HepG2 (cell line): Measurements from ENCODE around the gene PLD2. TPM values are rescaled to one million over a fixed set of nuclear protein-coding genes. Genes with fewer than 3 reads are reported as not detected.

Experiments used
- ADNP ChIP-seq: sonication (generic); formaldehyde crosslinking; IDR thresholded peaks from 2 replicates; pipeline ENCODE4 v1.4.0; 2020; ENCODE audit warnings: missing genetic modification reagents
- AGO2 ChIP-seq: fragments of 200-400 bp; formaldehyde crosslinking; optimal IDR thresholded peaks from 2 replicates; pipeline ENCODE3; 2017; ENCODE audit warnings: mild to moderate bottlenecking, low read depth, low read length, moderate library complexity
- ETV5 ChIP-seq: IDR thresholded peaks from 2 replicates; pipeline ENCODE4 v1.6.1; 2018; ENCODE audit warnings: missing biosample characterization, missing genetic modification reagents, inconsistent platforms, borderline replicate concordance
- IKZF4 ChIP-seq: sonication (generic); formaldehyde crosslinking; IDR thresholded peaks from 2 replicates; pipeline ENCODE4 v1.5.1; 2020; ENCODE audit warnings: borderline replicate concordance, mild to moderate bottlenecking, low read depth, missing genetic modification reagents; ENCODE audit errors: not compliant biosample characterization
- KDM2A ChIP-seq: sonication (generic); formaldehyde crosslinking; IDR thresholded peaks from 2 replicates; pipeline ENCODE4 v1.4.0; 2020; ENCODE audit warnings: low read depth, missing genetic modification reagents, borderline replicate concordance
- NONO ChIP-seq, 2 experiments: fragments of 450-650 bp in 1 of 2; sonication (generic) in 1 of 2; formaldehyde crosslinking in 1 of 2; IDR thresholded peaks in 1 of 2; conservative IDR thresholded peaks in 1 of 2; 2 replicates each; pipeline versions ENCODE4 v1.6.1 to v1.8.0; 2017 to 2022; ENCODE audit warnings: mild to moderate bottlenecking in 1 of 2, missing genetic modification reagents in 1 of 2, moderate library complexity in 1 of 2
- PCBP2 ChIP-seq: fragments of 200-400 bp; formaldehyde crosslinking; optimal IDR thresholded peaks from 2 replicates; pipeline ENCODE3; 2018; ENCODE audit warnings: low read length, low read depth; ENCODE audit not compliant: poor library complexity, severe bottlenecking
- SNRNP70 ChIP-seq: fragments of 200-400 bp; formaldehyde crosslinking; IDR thresholded peaks from 2 replicates; pipeline ENCODE4 v1.6.1; 2017; ENCODE audit warnings: mild to moderate bottlenecking, low read depth, low read length, moderate library complexity
- YY1 ChIP-seq: IDR thresholded peaks from 2 replicates; pipeline ENCODE4 v1.6.1; 2011; ENCODE audit warnings: low read length, low read depth, moderate library complexity, mild to moderate bottlenecking; ENCODE audit not compliant: insufficient read depth, insufficient replicate concordance
- ZFY ChIP-seq: sonication (generic); formaldehyde crosslinking; IDR thresholded peaks from 2 replicates; pipeline ENCODE4 v1.4.0; 2020; ENCODE audit warnings: missing genetic modification reagents
- ZNF501 ChIP-seq: sonication (generic); formaldehyde crosslinking; IDR thresholded peaks from 2 replicates; pipeline ENCODE4 v1.5.1; 2020; ENCODE audit warnings: mild to moderate bottlenecking, moderate library complexity, missing genetic modification reagents
- ZNF546 ChIP-seq: sonication (generic); formaldehyde crosslinking; conservative IDR thresholded peaks from 2 replicates; pipeline ENCODE4 v1.8.1; 2023; ENCODE audit warnings: mild to moderate bottlenecking, missing genetic modification reagents
- ZNF547 ChIP-seq: sonication (generic); formaldehyde crosslinking; IDR thresholded peaks from 2 replicates; pipeline ENCODE4 v1.5.1; 2020; ENCODE audit warnings: mild to moderate bottlenecking, missing genetic modification reagents
- ZNF615 ChIP-seq: sonication (generic); formaldehyde crosslinking; IDR thresholded peaks from 2 replicates; pipeline ENCODE4 v1.5.0; 2020; ENCODE audit warnings: mild to moderate bottlenecking, missing genetic modification reagents, borderline replicate concordance
- ZNF652 ChIP-seq: IDR thresholded peaks from 2 replicates; pipeline ENCODE4 v1.6.1; 2016; ENCODE audit warnings: low read depth, borderline replicate concordance
- ZNF788 ChIP-seq: sonication (generic); formaldehyde crosslinking; IDR thresholded peaks from 2 replicates; pipeline ENCODE4 v1.5.0; 2020; ENCODE audit warnings: mild to moderate bottlenecking, missing genetic modification reagents, borderline replicate concordance
- polyA plus RNA-seq, 8 experiments: library from polyadenylated mRNA; depleted of rRNA in 3 of 8; stranded (reverse) in 7 of 8; unstranded in 1 of 8; fragments of >200 nt; fragmentation: Illumina TruSeq in 4 of 8; extraction: Trizol in 4 of 8; gene quantifications; 2 replicates each; pipeline versions ENCODE4 v1.2.1 to v1.2.3, GENCODE V29; 2011 to 2016; ENCODE audit warnings: low read depth in 4 of 8, missing spikeins in 1 of 8, mixed read lengths in 1 of 8; ENCODE audit not compliant: insufficient read depth in 1 of 8
- total RNA-seq, 5 experiments: library from RNA; depleted of rRNA; stranded (reverse); fragments of >200 nt; fragmentation: Illumina TruSeq; extraction: Trizol; gene quantifications; 2 replicates each; pipeline ENCODE4 v1.2.3, GENCODE V29; 2016; ENCODE audit warnings: low read depth in 1 of 5
- TF ChIP-seq, protein P1 (sequence below): sonication (generic); formaldehyde crosslinking; IDR thresholded peaks from 2 replicates; pipeline ENCODE4 v1.4.0; 2020; ENCODE audit warnings: mild to moderate bottlenecking, missing genetic modification reagents
- TF ChIP-seq, protein P2 (sequence below): sonication (generic); formaldehyde crosslinking; IDR thresholded peaks from 2 replicates; pipeline ENCODE4 v1.4.0; 2020; ENCODE audit warnings: missing genetic modification reagents
- TF ChIP-seq, protein P3 (sequence below): sonication (generic); formaldehyde crosslinking; IDR thresholded peaks from 2 replicates; pipeline ENCODE4 v1.4.0; 2020; ENCODE audit warnings: missing genetic modification reagents
- TF ChIP-seq, protein P4 (sequence below): sonication (generic); formaldehyde crosslinking; IDR thresholded peaks from 2 replicates; pipeline ENCODE4 v1.5.0; 2020; ENCODE audit warnings: mild to moderate bottlenecking, missing genetic modification reagents
- TF ChIP-seq, protein P5 (sequence below), 2 experiments: sonication (generic) in 1 of 2; formaldehyde crosslinking in 1 of 2; IDR thresholded peaks; 2 replicates each; pipeline versions ENCODE4 v1.4.0 to v1.6.1; 2018 to 2020; ENCODE audit warnings: missing genetic modification reagents in 2 of 2, borderline replicate concordance in 1 of 2, low read depth in 1 of 2, mild to moderate bottlenecking in 1 of 2, missing biosample characterization in 1 of 2

Gene PLD2
- total and polyA plus RNA-seq, 2 of the 13 experiments (the other 11 are each of a cell fraction or from before 2014, with no cell fraction given): 13.4 to 29.7 TPM

DNA sequence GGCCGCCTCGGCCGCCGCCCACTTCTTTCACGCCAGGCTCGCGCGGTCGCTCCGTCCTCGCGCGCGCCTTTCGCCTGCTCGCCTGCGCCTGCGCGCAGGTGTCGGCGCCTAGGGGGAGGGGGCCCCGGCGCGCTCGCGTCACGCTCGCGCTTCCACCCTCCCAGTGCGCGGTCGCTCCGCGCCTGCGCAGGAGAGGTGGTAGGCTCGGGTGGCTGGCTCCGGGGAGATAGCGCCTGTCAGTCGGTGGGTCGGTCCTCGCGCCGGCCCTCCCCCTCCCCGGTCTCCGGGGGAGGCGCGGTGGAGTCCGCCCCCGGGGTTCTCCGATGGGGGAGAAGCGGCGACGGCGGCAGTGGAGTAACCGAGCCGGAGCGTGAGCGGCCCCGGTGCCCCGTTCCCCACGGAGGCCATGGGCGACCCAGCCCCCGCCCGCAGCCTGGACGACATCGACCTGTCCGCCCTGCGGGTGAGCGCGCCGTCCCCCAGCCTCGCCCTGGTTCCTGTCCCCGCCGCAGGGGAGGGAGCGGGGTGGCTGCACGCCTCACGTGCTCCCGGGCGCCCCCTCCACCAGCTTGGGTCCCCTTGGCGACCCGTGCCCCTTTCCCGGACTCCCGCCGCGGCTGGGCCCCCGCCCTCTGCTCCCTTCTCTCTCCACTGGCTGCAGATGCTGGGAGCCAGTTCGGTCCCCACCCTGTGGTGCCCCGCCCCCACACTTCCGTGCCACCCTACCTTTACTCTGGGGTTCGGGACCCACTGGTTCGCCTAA lies 26.4 kb downstream of the PLD2 start, which contains the start of gene MINK1 (continued):
- TF ChIP-seq, protein P1, sequence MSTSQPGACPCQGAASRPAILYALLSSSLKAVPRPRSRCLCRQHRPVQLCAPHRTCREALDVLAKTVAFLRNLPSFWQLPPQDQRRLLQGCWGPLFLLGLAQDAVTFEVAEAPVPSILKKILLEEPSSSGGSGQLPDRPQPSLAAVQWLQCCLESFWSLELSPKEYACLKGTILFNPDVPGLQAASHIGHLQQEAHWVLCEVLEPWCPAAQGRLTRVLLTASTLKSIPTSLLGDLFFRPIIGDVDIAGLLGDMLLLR (CRISPR knock-in tag): peak; percentile 54; the same call in 1 of the 2 replicates
- TF ChIP-seq IKZF4 (CRISPR knock-in tag): peak; percentile 58
- no peak for TF ChIP-seq ZNF501
- TF ChIP-seq ZNF546 (CRISPR knock-in tag): peak; percentile 64; the same call in 1 of the 2 replicates
- TF ChIP-seq KDM2A (CRISPR knock-in tag): peak; percentile 63; the same call in 1 of the 2 replicates
- TF ChIP-seq ZNF652 (CRISPR knock-in tag): no peak
- TF ChIP-seq, protein P2, sequence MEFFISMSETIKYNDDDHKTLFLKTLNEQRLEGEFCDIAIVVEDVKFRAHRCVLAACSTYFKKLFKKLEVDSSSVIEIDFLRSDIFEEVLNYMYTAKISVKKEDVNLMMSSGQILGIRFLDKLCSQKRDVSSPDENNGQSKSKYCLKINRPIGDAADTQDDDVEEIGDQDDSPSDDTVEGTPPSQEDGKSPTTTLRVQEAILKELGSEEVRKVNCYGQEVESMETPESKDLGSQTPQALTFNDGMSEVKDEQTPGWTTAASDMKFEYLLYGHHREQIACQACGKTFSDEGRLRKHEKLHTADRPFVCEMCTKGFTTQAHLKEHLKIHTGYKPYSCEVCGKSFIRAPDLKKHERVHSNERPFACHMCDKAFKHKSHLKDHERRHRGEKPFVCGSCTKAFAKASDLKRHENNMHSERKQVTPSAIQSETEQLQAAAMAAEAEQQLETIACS: peak; percentile 88
- TF ChIP-seq YY1: peak; percentile 43
- no peak for TF ChIP-seq ZNF615 (CRISPR knock-in tag)
- TF ChIP-seq ZFY (CRISPR knock-in tag): peak; percentile 52
- TF ChIP-seq, protein P3, sequence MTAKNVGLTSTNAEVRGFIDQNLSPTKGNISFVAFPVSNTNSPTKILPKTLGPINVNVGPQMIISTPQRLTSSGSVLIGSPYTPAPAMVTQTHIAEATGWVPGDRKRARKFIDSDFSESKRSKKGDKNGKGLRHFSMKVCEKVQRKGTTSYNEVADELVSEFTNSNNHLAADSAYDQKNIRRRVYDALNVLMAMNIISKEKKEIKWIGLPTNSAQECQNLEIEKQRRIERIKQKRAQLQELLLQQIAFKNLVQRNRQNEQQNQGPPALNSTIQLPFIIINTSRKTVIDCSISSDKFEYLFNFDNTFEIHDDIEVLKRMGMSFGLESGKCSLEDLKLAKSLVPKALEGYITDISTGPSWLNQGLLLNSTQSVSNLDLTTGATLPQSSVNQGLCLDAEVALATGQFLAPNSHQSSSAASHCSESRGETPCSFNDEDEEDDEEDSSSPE (CRISPR knock-in tag): peak; percentile 44; the same call in 1 of the 2 replicates
- TF ChIP-seq, protein P4, sequence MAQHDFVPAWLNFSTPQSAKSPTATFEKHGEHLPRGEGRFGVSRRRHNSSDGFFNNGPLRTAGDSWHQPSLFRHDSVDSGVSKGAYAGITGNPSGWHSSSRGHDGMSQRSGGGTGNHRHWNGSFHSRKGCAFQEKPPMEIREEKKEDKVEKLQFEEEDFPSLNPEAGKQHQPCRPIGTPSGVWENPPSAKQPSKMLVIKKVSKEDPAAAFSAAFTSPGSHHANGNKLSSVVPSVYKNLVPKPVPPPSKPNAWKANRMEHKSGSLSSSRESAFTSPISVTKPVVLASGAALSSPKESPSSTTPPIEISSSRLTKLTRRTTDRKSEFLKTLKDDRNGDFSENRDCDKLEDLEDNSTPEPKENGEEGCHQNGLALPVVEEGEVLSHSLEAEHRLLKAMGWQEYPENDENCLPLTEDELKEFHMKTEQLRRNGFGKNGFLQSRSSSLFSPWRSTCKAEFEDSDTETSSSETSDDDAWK: no peak
- TF ChIP-seq ADNP (CRISPR knock-in tag): no peak
- TF ChIP-seq NONO (IDR thresholded peaks at IDR 0.05): no peak
- 0 out of 2 replicates have a peak, but pooled peaks have one; percentile 15 for TF ChIP-seq NONO (CRISPR knock-in tag; conservative IDR thresholded peaks at IDR 0.05)
- TF ChIP-seq, protein P5, sequence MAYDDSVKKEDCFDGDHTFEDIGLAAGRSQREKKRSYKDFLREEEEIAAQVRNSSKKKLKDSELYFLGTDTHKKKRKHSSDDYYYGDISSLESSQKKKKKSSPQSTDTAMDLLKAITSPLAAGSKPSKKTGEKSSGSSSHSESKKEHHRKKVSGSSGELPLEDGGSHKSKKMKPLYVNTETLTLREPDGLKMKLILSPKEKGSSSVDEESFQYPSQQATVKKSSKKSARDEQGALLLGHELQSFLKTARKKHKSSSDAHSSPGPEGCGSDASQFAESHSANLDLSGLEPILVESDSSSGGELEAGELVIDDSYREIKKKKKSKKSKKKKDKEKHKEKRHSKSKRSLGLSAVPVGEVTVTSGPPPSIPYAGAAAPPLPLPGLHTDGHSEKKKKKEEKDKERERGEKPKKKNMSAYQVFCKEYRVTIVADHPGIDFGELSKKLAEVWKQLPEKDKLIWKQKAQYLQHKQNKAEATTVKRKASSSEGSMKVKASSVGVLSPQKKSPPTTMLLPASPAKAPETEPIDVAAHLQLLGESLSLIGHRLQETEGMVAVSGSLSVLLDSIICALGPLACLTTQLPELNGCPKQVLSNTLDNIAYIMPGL (CRISPR knock-in tag; IDR thresholded peaks at IDR 0.05; ENCODE audit: borderline replicate concordance in 1 of 2, low read depth in 1 of 2): peak; percentile 71 to 74
- peak; percentile 82 for TF ChIP-seq AGO2
- peak; percentile 42; the same call in 1 of the 2 replicates for TF ChIP-seq ETV5
- peak; percentile 48; the same call in 1 of the 2 replicates for TF ChIP-seq ZNF547
- no peak for TF ChIP-seq PCBP2
- no peak for TF ChIP-seq SNRNP70
- peak; percentile 28; the same call in 1 of the 2 replicates for TF ChIP-seq ZNF788 (CRISPR knock-in tag)
